ENCODE measurements around the gene TMEM17.

TMEM17 gene

DNA sequence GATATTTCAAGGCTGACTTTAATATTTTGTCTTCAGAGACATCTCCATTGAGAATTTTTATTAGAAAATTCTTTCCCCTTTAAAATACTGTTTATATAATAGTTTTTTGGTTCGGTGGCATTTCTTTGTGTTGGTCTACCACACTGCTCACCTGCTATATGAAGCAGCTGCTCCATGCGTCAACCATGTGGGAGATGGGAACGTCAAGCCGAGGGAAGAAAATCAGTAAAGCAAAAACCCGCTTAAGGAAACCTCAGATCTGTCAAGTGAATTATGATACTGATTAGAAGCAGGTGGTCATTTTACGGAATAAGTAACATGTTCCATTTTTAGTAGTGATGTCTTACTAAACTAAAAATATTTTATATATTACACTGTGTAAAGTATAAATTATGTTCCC lies 5.6 kb upstream of the TMEM17 start:
- TF ChIP-seq, protein P1, sequence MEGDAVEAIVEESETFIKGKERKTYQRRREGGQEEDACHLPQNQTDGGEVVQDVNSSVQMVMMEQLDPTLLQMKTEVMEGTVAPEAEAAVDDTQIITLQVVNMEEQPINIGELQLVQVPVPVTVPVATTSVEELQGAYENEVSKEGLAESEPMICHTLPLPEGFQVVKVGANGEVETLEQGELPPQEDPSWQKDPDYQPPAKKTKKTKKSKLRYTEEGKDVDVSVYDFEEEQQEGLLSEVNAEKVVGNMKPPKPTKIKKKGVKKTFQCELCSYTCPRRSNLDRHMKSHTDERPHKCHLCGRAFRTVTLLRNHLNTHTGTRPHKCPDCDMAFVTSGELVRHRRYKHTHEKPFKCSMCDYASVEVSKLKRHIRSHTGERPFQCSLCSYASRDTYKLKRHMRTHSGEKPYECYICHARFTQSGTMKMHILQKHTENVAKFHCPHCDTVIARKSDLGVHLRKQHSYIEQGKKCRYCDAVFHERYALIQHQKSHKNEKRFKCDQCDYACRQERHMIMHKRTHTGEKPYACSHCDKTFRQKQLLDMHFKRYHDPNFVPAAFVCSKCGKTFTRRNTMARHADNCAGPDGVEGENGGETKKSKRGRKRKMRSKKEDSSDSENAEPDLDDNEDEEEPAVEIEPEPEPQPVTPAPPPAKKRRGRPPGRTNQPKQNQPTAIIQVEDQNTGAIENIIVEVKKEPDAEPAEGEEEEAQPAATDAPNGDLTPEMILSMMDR (IDR thresholded peaks at IDR 0.05; ENCODE audit: insufficient read depth, low read depth, low read length, missing control alignments): no peak
- H3K4me3 ChIP-seq (ENCODE audit: low read depth, low read length): no peak overlapping the region
- DNase-seq (ENCODE audit: low read depth): no peak

DNA sequence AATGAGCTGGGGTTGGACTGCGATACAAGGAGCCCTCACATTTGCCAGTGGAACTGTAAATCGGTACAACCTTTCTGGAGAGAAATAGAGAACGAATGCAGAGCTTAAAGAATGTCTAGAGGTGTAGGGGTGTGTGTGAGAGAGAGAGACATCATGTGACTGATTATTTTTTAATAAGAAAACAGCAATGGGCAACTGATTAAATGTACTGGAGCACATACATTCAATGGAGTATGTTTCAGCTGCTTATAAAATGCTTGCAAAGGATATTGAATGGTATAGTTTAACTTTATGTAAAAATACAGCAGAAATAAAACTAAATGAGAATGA lies 391 bp upstream of the TMEM17 start:
- TF ChIP-seq, protein P1 (IDR thresholded peaks at IDR 0.05; ENCODE audit: insufficient read depth, low read depth, low read length, missing control alignments): no peak
- peak overlapping the region; percentile 92 for H3K4me3 ChIP-seq (ENCODE audit: low read depth, low read length)
- DNase-seq (ENCODE audit: low read depth): no peak

DNA sequence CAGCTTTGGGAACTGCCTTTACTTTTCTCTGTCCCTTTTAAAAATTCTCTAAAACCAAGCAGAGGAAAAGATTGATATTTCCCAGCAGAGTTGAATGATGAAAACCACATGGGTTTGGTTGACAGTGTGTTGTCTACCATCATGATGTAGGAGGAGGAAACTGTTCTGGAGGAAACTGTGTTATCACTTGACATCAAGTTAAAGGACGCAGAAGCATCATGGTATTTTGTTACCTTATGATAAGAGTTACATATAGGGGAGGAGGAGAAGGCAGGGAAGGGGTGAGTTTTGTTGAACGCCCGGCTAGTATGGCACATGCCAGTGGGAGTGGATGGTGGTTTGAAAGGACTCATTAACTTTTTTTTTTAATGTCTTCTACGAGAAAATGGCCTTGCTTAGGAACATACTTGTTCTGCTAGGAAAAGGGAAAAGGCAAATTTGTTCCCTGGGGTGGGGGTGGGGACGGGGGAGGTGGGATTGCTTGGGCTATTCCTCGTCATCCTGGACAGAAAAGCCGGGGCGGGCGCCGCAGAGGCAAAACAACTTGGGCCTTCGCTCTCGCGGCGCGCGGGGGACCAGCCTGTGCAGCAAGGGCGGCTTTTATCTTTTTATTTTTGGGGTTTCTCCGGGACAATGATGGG lies 766 bp downstream of the TMEM17 start:
- TF ChIP-seq, protein P1 (IDR thresholded peaks at IDR 0.05; ENCODE audit: insufficient read depth, low read depth, low read length, missing control alignments): no peak
- no peak for DNase-seq (ENCODE audit: low read depth)
- H3K4me3 ChIP-seq (ENCODE audit: low read depth, low read length): peak overlapping the region; percentile 92

DNA sequence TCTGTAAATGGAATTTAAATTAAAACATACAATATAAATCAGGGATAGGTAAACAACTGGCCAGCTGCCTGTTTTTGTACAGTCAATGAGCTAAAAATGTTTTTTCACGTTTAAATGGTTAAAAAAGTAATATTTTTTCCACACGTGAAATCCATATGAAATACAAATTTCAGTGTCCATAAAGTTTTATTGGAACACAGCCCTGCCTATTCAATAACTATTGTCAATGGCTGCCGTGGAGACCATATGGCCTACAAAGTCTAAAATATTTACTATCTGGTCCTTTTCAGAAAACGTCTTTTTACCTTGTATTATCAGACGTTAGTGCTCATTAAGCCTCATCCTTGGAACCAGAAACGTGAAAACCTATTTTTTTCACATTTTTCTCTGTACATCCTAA lies 1.3 kb downstream of the TMEM17 start:
- H3K4me3 ChIP-seq (ENCODE audit: low read depth, low read length): no peak overlapping the region
- TF ChIP-seq, protein P1 (IDR thresholded peaks at IDR 0.05; ENCODE audit: insufficient read depth, low read depth, low read length, missing control alignments): no peak
- DNase-seq (ENCODE audit: low read depth): no peak

DNA sequence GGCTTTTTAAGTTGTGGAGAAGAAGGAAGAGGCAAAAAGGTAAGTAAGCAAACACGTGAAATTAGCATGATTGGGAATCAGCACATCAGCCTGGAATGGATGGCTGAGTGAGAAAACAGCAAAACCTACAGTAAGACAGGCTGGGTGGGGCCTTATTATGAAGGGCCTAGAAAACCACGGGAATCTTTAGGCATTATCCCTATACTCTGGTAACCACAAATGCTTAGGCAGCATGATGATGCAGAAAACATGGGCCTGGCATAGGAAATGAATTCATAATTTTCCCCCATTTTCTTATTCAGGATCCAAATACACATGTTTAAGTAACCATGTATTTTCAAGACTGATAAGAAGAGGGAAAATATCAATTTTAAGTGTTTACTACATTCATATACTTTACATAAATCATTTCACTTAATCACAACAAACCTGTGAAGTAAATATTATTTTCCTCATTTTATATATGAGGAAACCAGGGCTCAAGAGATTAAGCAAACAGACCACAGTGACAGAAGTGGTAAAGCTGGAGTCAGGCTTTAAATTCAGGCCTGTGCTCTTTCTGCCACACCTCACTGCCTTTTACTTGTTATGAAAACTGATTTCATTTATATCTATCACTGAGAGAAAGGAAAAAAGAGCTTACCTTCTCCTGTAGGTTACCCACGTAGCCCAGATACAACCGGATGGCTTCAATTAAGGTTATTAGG lies 4.0 kb downstream of the TMEM17 start:
- DNase-seq (ENCODE audit: low read depth): no peak
- H3K4me3 ChIP-seq (ENCODE audit: low read depth, low read length): no peak overlapping the region
- TF ChIP-seq, protein P1 (IDR thresholded peaks at IDR 0.05; ENCODE audit: insufficient read depth, low read depth, low read length, missing control alignments): no peak

DNA sequence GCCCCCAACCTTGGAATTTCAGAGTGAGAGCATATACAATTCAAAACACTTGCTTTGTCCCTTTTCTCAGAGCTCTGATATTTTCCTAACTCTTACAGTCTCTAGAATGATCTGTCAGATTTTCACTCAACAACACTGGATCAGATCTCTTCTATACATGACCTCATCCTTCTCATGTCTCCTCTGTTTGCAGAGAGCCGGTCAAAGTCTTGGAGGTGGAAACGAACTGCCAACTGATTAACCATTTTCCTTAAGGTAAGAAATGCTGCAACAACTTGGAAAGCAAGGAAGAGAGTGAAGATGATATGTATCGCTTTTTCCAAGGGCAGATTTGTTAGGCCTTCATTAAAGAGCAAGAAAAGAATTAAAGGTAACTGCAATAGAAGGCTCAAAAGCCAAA lies 4.9 kb downstream of the TMEM17 start:
- TF ChIP-seq, protein P1 (IDR thresholded peaks at IDR 0.05; ENCODE audit: insufficient read depth, low read depth, low read length, missing control alignments): no peak
- DNase-seq (ENCODE audit: low read depth): no peak
- no peak overlapping the region for H3K4me3 ChIP-seq (ENCODE audit: low read depth, low read length)

Data from GM12865 (cell line).